Thoracic aorta (tissue), 2 donors: ENCODE results near the gene MCF2L. TPM values are rescaled to one million over a fixed set of nuclear protein-coding genes. Genes with fewer than 3 reads are reported as not detected.
"Not testable (repeated sequence)": the region's sequence is repeated elsewhere in the genome, so short reads cannot be mapped to it uniquely, and the experiment has no call there.

Experiments used
- ATAC-seq: fragments of 150-250 bp; one replicate; pipeline ENCODE4 v1.8.0; 2017; ENCODE audit warnings: low read depth; ENCODE audit not compliant: insufficient number of reproducible peaks, low FRiP score
- DNase-seq: peaks from one replicate; pipeline ENCODE4 v3.0.0-alpha.2; 2020; ENCODE audit warnings: low spot score
- H3K27ac ChIP-seq, 2 donors: fragments of 200-600 bp; sonication (generic); 1 replicate in 1 of 2; 2 replicates in 1 of 2; pipeline ENCODE4 v1.5.1; 2016; ENCODE audit warnings: mild to moderate bottlenecking in 2 of 2, moderate library complexity in 2 of 2
- H3K27me3 ChIP-seq: fragments of 200-600 bp; sonication (generic); replicated peaks from 2 replicates; pipeline ENCODE4 v1.6.0; 2016; ENCODE audit warnings: mild to moderate bottlenecking; ENCODE audit not compliant: insufficient read depth
- H3K36me3 ChIP-seq: fragments of 200-600 bp; sonication (generic); one replicate; pipeline ENCODE4 v1.5.1; 2016
- H3K4me1 ChIP-seq, 2 donors: fragments of 200-600 bp; sonication (generic); 1 replicate in 1 of 2; 2 replicates in 1 of 2; pipeline versions ENCODE4 v1.5.1 to v1.6.0; 2016; ENCODE audit warnings: low read depth in 2 of 2, mild to moderate bottlenecking in 1 of 2; ENCODE audit not compliant: control insufficient read depth in 1 of 2
- H3K4me3 ChIP-seq: fragments of 200-600 bp; sonication (generic); 2 replicates; pipeline ENCODE4 v1.5.1; 2016; ENCODE audit warnings: mild to moderate bottlenecking
- H3K9me3 ChIP-seq: fragments of 200-600 bp; sonication (generic); 2 replicates; pipeline ENCODE4 v1.5.1; 2016
- CTCF ChIP-seq: fragments of 200-600 bp; sonication (generic); IDR thresholded peaks from one replicate; pipeline ENCODE4 v1.5.1; 2019; ENCODE audit warnings: antibody characterized with exemption
- total RNA-seq, 2 donors: library from RNA; depleted of rRNA; stranded (reverse); fragments of >200 nt; gene quantifications; one replicate each; pipeline versions ENCODE4 v1.1.0 to v1.2.3, GENCODE V29; 2016

The MCF2L gene
- total RNA-seq, 2 donors from 2014 or later: 34.9 to 49.2 TPM

DNA sequence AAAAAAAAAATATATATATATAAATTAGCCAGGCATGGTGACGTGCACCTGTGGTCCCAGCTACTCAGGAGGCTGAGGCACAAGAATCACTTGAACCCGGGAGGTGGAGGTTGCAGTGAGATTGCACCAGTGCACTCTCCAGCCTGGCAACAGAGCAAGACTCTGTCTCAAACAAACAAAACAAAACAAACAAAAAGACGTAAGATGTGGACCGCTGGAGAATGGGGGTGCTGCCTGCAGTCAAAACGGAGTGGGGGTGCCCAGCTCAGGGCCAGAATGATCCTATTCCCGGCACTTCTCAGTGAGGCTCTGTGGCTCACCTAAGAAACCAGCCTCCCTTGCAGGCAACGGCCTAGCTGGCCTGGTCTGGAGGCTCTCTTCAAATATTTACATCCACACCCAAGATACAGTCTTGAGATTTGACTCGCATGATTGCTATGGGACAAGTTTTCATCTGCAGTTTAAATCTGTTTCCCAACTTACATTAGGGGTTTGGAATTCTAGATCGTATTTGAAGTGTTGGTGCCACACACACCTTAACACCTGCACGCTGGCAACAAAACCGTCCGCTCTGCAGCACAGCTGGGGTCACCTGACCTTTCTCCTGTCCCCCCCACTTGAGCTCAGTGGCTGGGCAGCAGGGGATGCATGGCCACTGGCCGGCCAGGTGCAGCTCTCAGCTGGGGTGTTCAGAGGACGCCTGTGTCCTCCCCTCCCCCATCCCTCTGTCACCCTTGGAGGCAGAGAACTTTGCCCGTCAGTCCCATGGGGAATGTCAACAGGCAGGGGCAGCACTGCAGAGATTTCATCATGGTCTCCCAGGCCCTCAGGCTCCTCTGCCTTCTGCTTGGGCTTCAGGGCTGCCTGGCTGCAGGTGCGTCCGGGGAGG, 136.3 kb downstream of the MCF2L start, which contains the start of gene F7:
Gene F7 (plus strand): TSS at position 760 of the 889 bp plus-strand sequence. CDS start 51 bp downstream, at position 811.
- no peak within 1 kb of the TSS for H3K27ac ChIP-seq
- no peaks in the 10 kb centered on the region for H3K9me3 ChIP-seq
- ATAC-seq (no peak), DNase-seq (no peak)
- H3K4me1 ChIP-seq: peaks cover 0 to 5% of the 10 kb centered on the region in 2 donors
- TF ChIP-seq CTCF: no peak
- no peaks in the 10 kb centered on the region for H3K36me3 ChIP-seq
- no peaks in the 10 kb centered on the region for H3K27me3 ChIP-seq
- H3K4me3 ChIP-seq: no peak within 1 kb of the TSS

DNA sequence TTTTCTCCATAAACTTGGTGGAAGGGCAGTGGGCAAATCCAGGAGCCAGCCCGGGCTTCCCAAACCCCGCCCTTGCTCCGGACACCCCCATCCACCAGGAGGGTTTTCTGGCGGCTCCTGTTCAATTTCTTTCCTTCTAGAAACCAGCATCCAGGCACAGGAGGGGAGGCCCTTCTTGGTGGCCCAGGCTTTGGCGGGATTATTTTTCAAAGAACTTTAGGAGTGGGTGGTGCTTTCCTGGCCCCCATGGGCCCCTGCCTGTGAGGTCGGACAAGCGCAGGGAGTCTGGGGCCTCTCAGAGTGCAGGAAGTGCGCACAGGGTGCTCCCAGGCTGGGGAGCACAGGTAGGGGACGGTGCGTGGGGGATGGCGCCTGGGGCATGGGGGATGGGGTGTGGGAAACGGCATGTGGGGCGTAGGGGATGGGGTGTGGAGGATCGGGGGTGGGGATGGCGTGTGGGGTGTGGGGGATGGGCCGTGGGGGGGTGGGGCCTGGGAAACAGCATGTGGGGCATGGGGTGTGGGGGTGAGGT, 137.0 kb downstream of the MCF2L start:
- DNase-seq (no peak), ATAC-seq (no peak)
- TF ChIP-seq CTCF: no peak
- no peak overlapping the region for H3K27ac ChIP-seq
- peaks cover 1% of the 10 kb centered on the region for H3K27me3 ChIP-seq
- no peak overlapping the region for H3K4me3 ChIP-seq
- no peaks in the 10 kb centered on the region for H3K9me3 ChIP-seq
- H3K36me3 ChIP-seq: no peaks in the 10 kb centered on the region
- H3K4me1 ChIP-seq: peaks cover 0 to 12% of the 10 kb centered on the region in 2 donors

- TF ChIP-seq CTCF: no peak
- DNase-seq (no peak), ATAC-seq (no peak)
- H3K4me1 ChIP-seq: peaks cover 0 to 14% of the 10 kb centered on the region in 2 donors
- H3K9me3 ChIP-seq: no peaks in the 10 kb centered on the region
- peaks cover 3% of the 10 kb centered on the region for H3K27me3 ChIP-seq
- H3K36me3 ChIP-seq: no peaks in the 10 kb centered on the region
- H3K27ac ChIP-seq: no peak overlapping the region
- no peak overlapping the region for H3K4me3 ChIP-seq
Measured at GRCh38 chr13:113106711-113107351, 137.8 kb downstream of the MCF2L start.

- not testable (repeated sequence) for H3K4me3 ChIP-seq, DNase-seq, H3K27ac ChIP-seq, ATAC-seq, H3K27me3 ChIP-seq, H3K9me3 ChIP-seq, H3K36me3 ChIP-seq
- peaks cover 0 to 14% of the 10 kb centered on the region in 2 donors for H3K4me1 ChIP-seq
Measured at GRCh38 chr13:113108521-113108920, 139.5 kb downstream of the MCF2L start.

DNA sequence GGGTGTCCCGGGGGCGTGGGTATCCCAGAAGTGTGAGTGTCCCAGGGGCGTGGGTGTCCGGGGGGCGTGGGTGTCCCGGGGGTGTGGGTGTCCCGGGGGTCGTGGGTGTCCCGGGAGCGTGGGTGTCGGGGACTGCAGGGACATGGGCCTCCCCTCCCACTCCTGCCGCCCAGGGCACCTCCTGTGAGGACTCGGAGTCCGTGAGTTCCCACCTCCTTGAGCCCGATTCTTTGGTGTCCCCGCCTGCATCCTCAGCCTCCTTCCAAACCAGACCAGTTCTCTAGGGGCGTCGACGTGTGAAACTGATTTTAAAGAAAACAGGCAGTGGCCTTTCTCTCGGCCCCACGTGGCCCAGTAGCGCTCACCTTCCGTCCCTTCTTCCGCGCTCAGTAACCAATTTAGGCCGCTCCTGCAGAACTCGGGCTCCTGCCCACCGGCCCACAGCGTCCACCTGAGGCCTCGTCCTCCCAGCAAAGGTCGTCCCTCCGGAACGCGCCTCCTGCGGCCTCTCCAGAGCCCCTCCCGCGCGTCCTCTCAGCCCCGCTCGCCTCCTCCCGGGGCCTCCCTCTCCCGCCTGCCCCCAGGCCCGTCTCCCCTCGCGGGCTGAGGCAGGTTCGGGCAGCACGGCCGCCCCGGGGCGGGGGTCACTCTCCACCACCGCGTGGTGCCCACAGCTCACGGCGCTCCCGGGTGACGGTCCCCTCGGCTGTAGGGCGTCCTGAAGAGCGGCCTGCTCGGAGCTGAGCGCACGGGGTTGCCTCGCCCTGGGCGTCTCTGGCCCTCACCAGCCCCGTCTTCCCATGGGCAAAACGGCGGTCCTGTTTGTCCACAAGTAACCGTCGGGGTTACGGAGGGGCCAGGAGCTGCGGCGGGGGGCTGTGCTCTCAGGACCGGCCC, 140.4 kb downstream of the MCF2L start:
- no peak for TF ChIP-seq CTCF
- Histone ChIP-seq H3K4me3 (peak overlapping the region; percentile 69), H3K4me1 (peaks cover 0 to 14% of the 10 kb centered on the region in 2 donors), H3K27ac (no peak overlapping the region), H3K36me3 (no peaks in the 10 kb centered on the region), H3K9me3 (no peaks in the 10 kb centered on the region), H3K27me3 (peaks cover 3% of the 10 kb centered on the region)
- ATAC-seq (no peak), DNase-seq (no peak)
